Fibroblast of pulmonary artery (primary cell): ENCODE data around the gene CD247.

Experiments
- DNase-seq: peaks from one replicate; pipeline ENCODE4 v3.0.0-alpha.2; 2010; ENCODE audit warnings: low read depth
- H3K4me3 ChIP-seq: replicated peaks from 2 replicates; pipeline ENCODE4 v1.5.1; 2011; ENCODE audit warnings: low read depth, mild to moderate bottlenecking, control low read depth, low read length, moderate library complexity
- CTCF ChIP-seq: IDR thresholded peaks from 2 replicates; pipeline ENCODE4 v1.5.1; 2011; ENCODE audit warnings: mild to moderate bottlenecking, control low read depth, low read length, inconsistent platforms; ENCODE audit errors: missing control alignments

CD247 gene

GRCh38 chr1:167434306-167434705 is 84.0 kb downstream of the CD247 start:
- no peak for DNase-seq
- TF ChIP-seq CTCF: no peak
- H3K4me3 ChIP-seq: no peak overlapping the region

GRCh38 chr1:167433884-167434283 is 84.4 kb downstream of the CD247 start:
- H3K4me3 ChIP-seq: no peak overlapping the region
- DNase-seq: no peak
- TF ChIP-seq CTCF: no peak

GRCh38 chr1:167432780-167433179 is 85.5 kb downstream of the CD247 start:
- no peak overlapping the region for H3K4me3 ChIP-seq
- DNase-seq: no peak
- TF ChIP-seq CTCF: no peak

GRCh38 chr1:167431909-167432650 is 86.2 kb downstream of the CD247 start:
- no peak for TF ChIP-seq CTCF
- DNase-seq: no peak
- no peak overlapping the region for H3K4me3 ChIP-seq

GRCh38 chr1:167431261-167431908 is 86.9 kb downstream of the CD247 start:
- TF ChIP-seq CTCF: no peak
- H3K4me3 ChIP-seq: no peak overlapping the region
- DNase-seq: no peak

- no peak overlapping the region for H3K4me3 ChIP-seq
- no peak for TF ChIP-seq CTCF
- DNase-seq: no peak
Observed at GRCh38 chr1:167430849-167431242, 87.5 kb downstream of the CD247 start.
